Hematopoietic multipotent progenitor cell treated with erythropoietin and hydrocortisone succinate and interleukin-3 and kit ligand, for 4 days (in vitro differentiated cells): ENCODE measurements around the gene PCDHGA1.

Source experiments
- DNase-seq: peaks from one replicate; pipeline ENCODE4 v3.0.0-alpha.2; 2015

PCDHGA1 gene

GRCh38 chr5:141515141-141515540 is 184.8 kb downstream of the PCDHGA1 start:
- DNase-seq = no peak

- no peak for DNase-seq
Observed at GRCh38 chr5:141515946-141516671, 185.8 kb downstream of the PCDHGA1 start.

- no peak for DNase-seq
Observed at GRCh38 chr5:141516672-141517025, 186.3 kb downstream of the PCDHGA1 start.

- no peak for DNase-seq
Observed at GRCh38 chr5:141517312-141517711, 187.0 kb downstream of the PCDHGA1 start.

GRCh38 chr5:141517880-141518617 is 187.7 kb downstream of the PCDHGA1 start:
- no peak for DNase-seq

- no peak for DNase-seq
Observed at GRCh38 chr5:141518618-141519015, 188.3 kb downstream of the PCDHGA1 start.

- no peak for DNase-seq
Observed at GRCh38 chr5:141519605-141520565, 189.6 kb downstream of the PCDHGA1 start.

GRCh38 chr5:141521244-141521781 is 191.0 kb downstream of the PCDHGA1 start:
- peak; percentile 87 for DNase-seq

- DNase-seq = no peak
Observed at GRCh38 chr5:141522301-141522700, 192.0 kb downstream of the PCDHGA1 start.

- DNase-seq = no peak
Observed at GRCh38 chr5:141523991-141524390, 193.7 kb downstream of the PCDHGA1 start.

- peak; percentile 78 for DNase-seq
Observed at GRCh38 chr5:141524604-141525597, 194.6 kb downstream of the PCDHGA1 start.

GRCh38 chr5:141525653-141526052 is 195.3 kb downstream of the PCDHGA1 start:
- no peak for DNase-seq

GRCh38 chr5:141527426-141527825 is 197.1 kb downstream of the PCDHGA1 start:
- DNase-seq = no peak

- DNase-seq = no peak
Observed at GRCh38 chr5:141528291-141528984, 198.1 kb downstream of the PCDHGA1 start.

GRCh38 chr5:141529002-141529401 is 198.7 kb downstream of the PCDHGA1 start:
- DNase-seq = no peak

GRCh38 chr5:141529873-141530272 is 199.6 kb downstream of the PCDHGA1 start:
- DNase-seq = no peak

- DNase-seq = no peak
Observed at GRCh38 chr5:141532726-141533125, 202.4 kb downstream of the PCDHGA1 start.

- DNase-seq = no peak
Observed at GRCh38 chr5:141533897-141534296, 203.6 kb downstream of the PCDHGA1 start.

GRCh38 chr5:141534492-141535213 is 204.3 kb downstream of the PCDHGA1 start:
- no peak for DNase-seq

GRCh38 chr5:141543053-141543452 is 212.7 kb downstream of the PCDHGA1 start:
- peak; percentile 49 for DNase-seq
